NCI-H1417 treated with DMSO at 0.1 percent for 48 hours (cell line): ENCODE data around the gene TJP3.

Source experiments
- DNase-seq: peaks from one replicate; lab custom pipeline; 2025; lab: John Stamatoyannopoulos, UW

Gene TJP3

GRCh38 chr19:3670796-3671679 lies 37.1 kb upstream of the TJP3 start:
- no peak for DNase-seq

- no peak for DNase-seq
Measured at GRCh38 chr19:3671680-3672574, 36.3 kb upstream of the TJP3 start.

- DNase-seq: no peak
Measured at GRCh38 chr19:3672575-3672948, 35.6 kb upstream of the TJP3 start.

GRCh38 chr19:3672993-3673392 lies 35.2 kb upstream of the TJP3 start:
- no peak for DNase-seq

- no peak for DNase-seq
Measured at GRCh38 chr19:3673506-3674439, 34.4 kb upstream of the TJP3 start.

- no peak for DNase-seq
Measured at GRCh38 chr19:3674784-3675543, 33.2 kb upstream of the TJP3 start.

- DNase-seq: no peak
Measured at GRCh38 chr19:3678188-3678587, 30.0 kb upstream of the TJP3 start.

- DNase-seq: no peak
Measured at GRCh38 chr19:3679138-3679537, 29.0 kb upstream of the TJP3 start.

- no peak for DNase-seq
Measured at GRCh38 chr19:3679581-3679980, 28.6 kb upstream of the TJP3 start.

- DNase-seq: no peak
Measured at GRCh38 chr19:3680939-3681338, 27.2 kb upstream of the TJP3 start.

GRCh38 chr19:3682286-3682685 lies 25.9 kb upstream of the TJP3 start:
- DNase-seq: no peak

GRCh38 chr19:3682741-3683404 lies 25.3 kb upstream of the TJP3 start:
- DNase-seq: no peak

- no peak for DNase-seq
Measured at GRCh38 chr19:3683405-3684053, 24.7 kb upstream of the TJP3 start.

GRCh38 chr19:3684054-3684816 lies 23.9 kb upstream of the TJP3 start:
- DNase-seq: no peak

GRCh38 chr19:3684817-3685410 lies 23.3 kb upstream of the TJP3 start:
- no peak for DNase-seq

GRCh38 chr19:3687393-3687773 lies 20.8 kb upstream of the TJP3 start:
- DNase-seq: no peak

- DNase-seq: peak; percentile 13
Measured at GRCh38 chr19:3687774-3688706, 20.1 kb upstream of the TJP3 start.
